Body of pancreas (tissue), 4 donors: Measurements from ENCODE around the gene CACNA1C. TPM values are rescaled to one million over a fixed set of nuclear protein-coding genes. Genes with fewer than 3 reads are reported as not detected.

Source experiments
- ATAC-seq: fragments of 150-250 bp; one replicate; pipeline ENCODE4 v1.9.1; 2016
- DNase-seq, 4 donors: peaks; one replicate each; pipeline ENCODE4 v3.0.0-alpha.2; 2019
- H3K27ac ChIP-seq, 4 donors: fragments of 200-600 bp; sonication (generic); 1 replicate in 3 of 4; 2 replicates in 1 of 4; pipeline versions ENCODE4 v1.5.1 to v1.6.1; 2016 to 2019; ENCODE audit warnings: mild to moderate bottlenecking in 1 of 4, mixed read lengths in 1 of 4, moderate library complexity in 1 of 4
- H3K27me3 ChIP-seq, 2 donors: fragments of 200-600 bp; sonication (generic); one replicate each; pipeline ENCODE4 v1.6.0; 2016; ENCODE audit warnings: mild to moderate bottlenecking in 1 of 2
- H3K36me3 ChIP-seq, 2 donors: fragments of 200-600 bp; sonication (generic); replicated peaks in 1 of 2; 2 replicates each; pipeline ENCODE4 v1.5.1; 2016; ENCODE audit warnings: low read depth in 2 of 2; ENCODE audit not compliant: insufficient read depth in 1 of 2
- H3K4me1 ChIP-seq: fragments of 200-600 bp; sonication (generic); one replicate; pipeline ENCODE4 v1.6.0; 2016
- H3K4me3 ChIP-seq, 2 donors: fragments of 200-600 bp; sonication (generic); 1 replicate in 1 of 2; 2 replicates in 1 of 2; pipeline ENCODE4 v1.5.1; 2016 to 2019
- H3K9me3 ChIP-seq, 3 donors: fragments of 200-600 bp; sonication (generic); 1 replicate in 2 of 3; 2 replicates in 1 of 3; pipeline ENCODE4 v1.5.1; 2016
- POLR2A ChIP-seq, 3 donors: fragments of 450-650 bp; IDR thresholded peaks; one replicate each; pipeline ENCODE4 v1.6.1; 2016; ENCODE audit warnings: antibody characterized with exemption in 3 of 3, mild to moderate bottlenecking in 2 of 3
- WGBS, 2 donors: methylation state at CpG; one replicate each; pipeline ENCODE4 v1.1.5; 2017; 5-methylcytosine and 5-hydroxymethylcytosine counted together
- intact Hi-C: fragments of 100-400 bp; cut with DNase I; formaldehyde crosslinking; loops from one replicate; pipeline ENCODE4 v1.15.1; 2023
- total RNA-seq, 2 donors: library from RNA; depleted of rRNA; stranded (reverse); fragments of >200 nt; gene quantifications; one replicate each; pipeline ENCODE4 v1.1.0, GENCODE V29; 2016
- TF ChIP-seq, protein P1 (sequence below), 7 experiments: fragments of 450-650 bp in 4 of 7; fragments of 200-600 bp in 3 of 7; sonication (generic) in 3 of 7; IDR thresholded peaks; one replicate each; pipeline ENCODE4 v1.5.1; 2016 to 2019; ENCODE audit warnings: antibody characterized with exemption in 7 of 7

The CACNA1C gene
- total RNA-seq, 2 donors from 2014 or later: 2.3 to 4.4 TPM

GRCh38 chr12:2687726-2688125, 634.9 kb downstream of the CACNA1C start:
- Histone ChIP-seq H3K4me1 (peaks cover 15% of the 10 kb centered on the region), H3K27me3 (no peaks in the 10 kb centered on the region), H3K27ac (no peak overlapping the region), H3K9me3 (no peaks in the 10 kb centered on the region), H3K4me3 (no peak overlapping the region), H3K36me3 (no peaks in the 10 kb centered on the region)
- intact Hi-C loops: loop anchor here (10.0 kb wide), 1 partner anchor 97 kb away; no protein-coding TSS in a partner anchor
- 75 to 82% methylated on average over 7 of the region's 7 CpGs for WGBS, 2 donors
- ATAC-seq (no peak), DNase-seq (no peak)
- no peak for TF ChIP-seq POLR2A (IDR thresholded peaks at IDR 0.05)
- TF ChIP-seq, protein P1, sequence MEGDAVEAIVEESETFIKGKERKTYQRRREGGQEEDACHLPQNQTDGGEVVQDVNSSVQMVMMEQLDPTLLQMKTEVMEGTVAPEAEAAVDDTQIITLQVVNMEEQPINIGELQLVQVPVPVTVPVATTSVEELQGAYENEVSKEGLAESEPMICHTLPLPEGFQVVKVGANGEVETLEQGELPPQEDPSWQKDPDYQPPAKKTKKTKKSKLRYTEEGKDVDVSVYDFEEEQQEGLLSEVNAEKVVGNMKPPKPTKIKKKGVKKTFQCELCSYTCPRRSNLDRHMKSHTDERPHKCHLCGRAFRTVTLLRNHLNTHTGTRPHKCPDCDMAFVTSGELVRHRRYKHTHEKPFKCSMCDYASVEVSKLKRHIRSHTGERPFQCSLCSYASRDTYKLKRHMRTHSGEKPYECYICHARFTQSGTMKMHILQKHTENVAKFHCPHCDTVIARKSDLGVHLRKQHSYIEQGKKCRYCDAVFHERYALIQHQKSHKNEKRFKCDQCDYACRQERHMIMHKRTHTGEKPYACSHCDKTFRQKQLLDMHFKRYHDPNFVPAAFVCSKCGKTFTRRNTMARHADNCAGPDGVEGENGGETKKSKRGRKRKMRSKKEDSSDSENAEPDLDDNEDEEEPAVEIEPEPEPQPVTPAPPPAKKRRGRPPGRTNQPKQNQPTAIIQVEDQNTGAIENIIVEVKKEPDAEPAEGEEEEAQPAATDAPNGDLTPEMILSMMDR (IDR thresholded peaks at IDR 0.05): no peak

DNA sequence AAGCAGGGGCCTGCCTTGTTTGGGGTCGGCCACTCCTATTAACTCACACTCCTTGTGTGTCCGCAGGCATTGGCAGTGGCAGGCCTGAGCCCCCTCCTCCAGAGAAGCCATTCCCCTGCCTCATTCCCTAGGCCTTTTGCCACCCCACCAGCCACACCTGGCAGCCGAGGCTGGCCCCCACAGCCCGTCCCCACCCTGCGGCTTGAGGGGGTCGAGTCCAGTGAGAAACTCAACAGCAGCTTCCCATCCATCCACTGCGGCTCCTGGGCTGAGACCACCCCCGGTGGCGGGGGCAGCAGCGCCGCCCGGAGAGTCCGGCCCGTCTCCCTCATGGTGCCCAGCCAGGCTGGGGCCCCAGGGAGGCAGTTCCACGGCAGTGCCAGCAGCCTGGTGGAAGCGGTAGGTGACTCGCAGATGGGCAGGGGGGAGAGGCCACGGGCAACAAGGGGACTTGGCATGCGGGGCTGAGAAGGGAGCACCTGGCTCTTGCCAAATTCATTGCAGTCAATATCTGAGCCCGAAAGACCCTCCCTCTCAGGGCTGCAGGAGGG, 635.7 kb downstream of the CACNA1C start:
- Histone ChIP-seq H3K4me1 (peaks cover 15% of the 10 kb centered on the region), H3K27ac (no peak overlapping the region), H3K9me3 (no peaks in the 10 kb centered on the region), H3K4me3 (no peak overlapping the region), H3K36me3 (no peaks in the 10 kb centered on the region), H3K27me3 (no peaks in the 10 kb centered on the region)
- no peak for DNase-seq
- intact Hi-C loops: loop anchor here (10.0 kb wide), 1 partner anchor 96 kb away; no protein-coding TSS in a partner anchor
- WGBS, 2 donors: 88 to 89% methylated on average over 10 to 18 of the region's 20 CpGs
- TF ChIP-seq, protein P1 (IDR thresholded peaks at IDR 0.05): no peak
- no peak for TF ChIP-seq POLR2A (IDR thresholded peaks at IDR 0.05)
- ATAC-seq: no peak

GRCh38 chr12:2689393-2689792, 636.6 kb downstream of the CACNA1C start:
- intact Hi-C loops: loop anchor here (10.0 kb wide), 1 partner anchor 95 kb away; no protein-coding TSS in a partner anchor
- Histone ChIP-seq H3K27me3 (no peaks in the 10 kb centered on the region), H3K36me3 (no peaks in the 10 kb centered on the region), H3K9me3 (no peaks in the 10 kb centered on the region), H3K4me1 (peaks cover 15% of the 10 kb centered on the region), H3K4me3 (no peak overlapping the region), H3K27ac (no peak overlapping the region)
- TF ChIP-seq, protein P1 (IDR thresholded peaks at IDR 0.05): no peak
- ATAC-seq (no peak), DNase-seq (no peak)
- 87 to 95% methylated on average over 9 of the region's 9 CpGs for WGBS, 2 donors

DNA sequence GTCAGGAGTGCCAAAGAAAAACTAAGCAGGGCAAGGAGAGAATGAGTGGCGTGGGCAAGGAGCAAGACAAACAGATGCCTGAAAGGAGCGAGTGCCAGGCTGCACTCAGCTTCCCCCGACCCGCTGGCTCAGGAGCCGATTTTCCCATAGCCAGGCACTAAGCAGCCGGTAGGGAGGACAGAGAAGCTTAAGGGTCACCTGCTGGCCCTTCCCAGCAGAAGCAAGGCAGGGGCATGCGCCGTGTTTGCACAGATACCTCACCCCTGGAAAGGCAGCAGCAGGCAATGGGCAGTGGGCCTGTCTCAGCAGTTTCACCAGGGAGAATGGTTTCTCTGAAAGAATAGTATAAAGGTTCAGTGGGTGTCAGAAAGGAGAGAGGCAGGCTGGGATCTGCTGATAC, 637.1 kb downstream of the CACNA1C start:
- DNase-seq (no peak), ATAC-seq (no peak)
- no peaks in the 10 kb centered on the region for H3K36me3 ChIP-seq
- H3K4me3 ChIP-seq: no peak overlapping the region
- peaks cover 15% of the 10 kb centered on the region for H3K4me1 ChIP-seq
- intact Hi-C loops: loop anchor here (10.0 kb wide), 1 partner anchor 95 kb away; no protein-coding TSS in a partner anchor
- H3K27me3 ChIP-seq: no peaks in the 10 kb centered on the region
- no peaks in the 10 kb centered on the region for H3K9me3 ChIP-seq
- 73 to 74% methylated on average over 8 of the region's 8 CpGs for WGBS, 2 donors
- no peak overlapping the region for H3K27ac ChIP-seq
- no peak for TF ChIP-seq POLR2A (IDR thresholded peaks at IDR 0.05)
- TF ChIP-seq, protein P1 (IDR thresholded peaks at IDR 0.05): no peak
